IMR-90 (cell line): ENCODE data around the gene PPP1R27. TPM values are rescaled to one million over a fixed set of nuclear protein-coding genes. Genes with fewer than 3 reads are reported as not detected.

Experiments
- ATAC-seq: fragments of 200-7000 bp; cut with Tn5 transposase; 2 replicates; pipeline ENCODE4 v1.9.1; 2020; ENCODE audit warnings: low read depth, mild to moderate bottlenecking, moderate library complexity
- BruUV-seq: library from RNA; stranded (reverse); fragments of 400-500 nt; replicated peaks from 2 replicates; lab custom pipeline; 2021; lab: Mats Ljungman, UMichigan
- CTCF ChIA-PET: fragments of 300-600 bp; formaldehyde crosslinking; extraction: SDS; loops from one replicate; lab custom pipeline; 2021; ENCODE audit warnings: antibody characterized with exemption; lab: Yijun Ruan, JAX
- POLR2A ChIA-PET: fragments of 300-600 bp; sonication (Branson Sonifier 250); formaldehyde crosslinking; loops from one replicate; lab custom pipeline; 2022; ENCODE audit warnings: antibody characterized with exemption; ENCODE audit not compliant: unreplicated experiment; lab: Charles Lee
- DNase-seq: peaks from one replicate; pipeline ENCODE4 v3.0.0; 2013
- H2AFZ ChIP-seq: replicated peaks from 2 replicates; pipeline ENCODE3; 2013; ENCODE audit warnings: low read length, mild to moderate bottlenecking; ENCODE audit not compliant: poor library complexity
- H2AK5ac ChIP-seq: 2 replicates; pipeline ENCODE4 v1.6.1; 2013; ENCODE audit warnings: low read depth, low read length, inconsistent platforms
- H2AK9ac ChIP-seq: replicated peaks from 2 replicates; pipeline ENCODE3; 2013; ENCODE audit warnings: mild to moderate bottlenecking, low read depth, low read length, moderate library complexity; ENCODE audit not compliant: poor library complexity
- H2BK120ac ChIP-seq: 2 replicates; pipeline ENCODE4 v1.6.1; 2013; ENCODE audit warnings: low read depth, low read length, inconsistent platforms
- H2BK15ac ChIP-seq: 3 replicates; pipeline ENCODE4 v1.6.1; 2013; ENCODE audit warnings: low read depth, low read length, inconsistent platforms
- H2BK20ac ChIP-seq: 2 replicates; pipeline ENCODE4 v1.6.1; 2013; ENCODE audit warnings: low read depth, mild to moderate bottlenecking, inconsistent platforms, low read length, moderate library complexity
- H2BK5ac ChIP-seq: 2 replicates; pipeline ENCODE4 v1.6.1; 2013; ENCODE audit warnings: mild to moderate bottlenecking, low read depth, low read length, inconsistent platforms; ENCODE audit not compliant: poor library complexity, severe bottlenecking
- H3K14ac ChIP-seq: replicated peaks from 2 replicates; pipeline ENCODE4 v1.6.1; 2013; ENCODE audit warnings: low read depth, low read length, inconsistent platforms
- H3K18ac ChIP-seq: 2 replicates; pipeline ENCODE4 v1.6.1; 2013; ENCODE audit warnings: low read depth, low read length, control low read depth
- H3K23ac ChIP-seq: 2 replicates; pipeline ENCODE4 v1.6.1; 2013; ENCODE audit warnings: low read depth, low read length, inconsistent platforms
- H3K27ac ChIP-seq: 2 replicates; pipeline ENCODE4 v1.5.1; 2013; ENCODE audit warnings: mild to moderate bottlenecking, control low read depth, low read length; ENCODE audit not compliant: insufficient read depth
- H3K27me3 ChIP-seq: 2 replicates; pipeline ENCODE4 v1.6.1; 2013; ENCODE audit warnings: low read length; ENCODE audit not compliant: control insufficient read depth, insufficient read depth
- H3K36me3 ChIP-seq: 2 replicates; pipeline ENCODE4 v1.6.1; 2013; ENCODE audit warnings: low read length, mixed read lengths; ENCODE audit not compliant: control insufficient read depth, insufficient read depth
- H3K4ac ChIP-seq: 2 replicates; pipeline ENCODE4 v1.6.1; 2013; ENCODE audit warnings: low read depth, low read length, inconsistent platforms
- H3K4me1 ChIP-seq: 2 replicates; pipeline ENCODE4 v1.6.1; 2013; ENCODE audit warnings: low read length, mixed read lengths; ENCODE audit not compliant: control insufficient read depth, insufficient read depth
- H3K4me2 ChIP-seq: 2 replicates; pipeline ENCODE4 v1.6.1; 2013; ENCODE audit warnings: low read depth, mild to moderate bottlenecking, control low read depth, low read length, moderate library complexity
- H3K4me3 ChIP-seq: 2 replicates; pipeline ENCODE4 v1.5.1; 2013; ENCODE audit warnings: low read depth, mild to moderate bottlenecking, control low read depth, low read length, moderate library complexity; ENCODE audit not compliant: insufficient read depth
- H3K56ac ChIP-seq: 2 replicates; pipeline ENCODE4 v1.6.1; 2013; ENCODE audit warnings: low read length, inconsistent platforms; ENCODE audit not compliant: insufficient read depth; ENCODE audit errors: extremely low read depth
- H3K79me1 ChIP-seq, 2 experiments: 2 replicates each; pipeline ENCODE4 v1.6.1; 2013; ENCODE audit warnings: low read length in 2 of 2, inconsistent platforms in 1 of 2, low read depth in 1 of 2
- H3K9ac ChIP-seq: 2 replicates; pipeline ENCODE4 v1.6.1; 2013; ENCODE audit warnings: low read depth, low read length, control low read depth
- H3K9me1 ChIP-seq: 2 replicates; pipeline ENCODE4 v1.6.1; 2013; ENCODE audit warnings: low read length, inconsistent platforms; ENCODE audit not compliant: insufficient read depth
- H3K9me3 ChIP-seq: 2 replicates; pipeline ENCODE4 v1.6.1; 2013; ENCODE audit warnings: low read length; ENCODE audit not compliant: control insufficient read depth, insufficient read depth
- H4K20me1 ChIP-seq: 2 replicates; pipeline ENCODE4 v1.6.1; 2013; ENCODE audit warnings: low read length, inconsistent platforms; ENCODE audit not compliant: insufficient read depth
- H4K5ac ChIP-seq: 2 replicates; pipeline ENCODE4 v1.6.1; 2013; ENCODE audit warnings: mild to moderate bottlenecking, low read depth, low read length, control low read depth
- H4K8ac ChIP-seq, 2 experiments: 2 replicates each; pipeline ENCODE4 v1.6.1; 2013; ENCODE audit warnings: low read depth in 2 of 2, low read length in 2 of 2, control low read depth in 1 of 2, inconsistent platforms in 1 of 2
- H4K91ac ChIP-seq: 2 replicates; pipeline ENCODE4 v1.6.1; 2013; ENCODE audit warnings: low read depth, low read length, inconsistent platforms; ENCODE audit not compliant: insufficient read depth
- BHLHE40 ChIP-seq: fragments of 150-350 bp; IDR thresholded peaks from 2 replicates; pipeline ENCODE4 v1.6.1; 2016; ENCODE audit warnings: mild to moderate bottlenecking, low read depth, low read length
- CEBPB ChIP-seq: IDR thresholded peaks from 2 replicates; pipeline ENCODE4 v1.6.1; 2012; ENCODE audit warnings: low read depth, low read length, improper control_type of control experiment
- CHD1 ChIP-seq: IDR thresholded peaks from 2 replicates; pipeline ENCODE4 v1.6.1; 2012; ENCODE audit warnings: low read depth, low read length, improper control_type of control experiment
- CTCF ChIP-seq: conservative IDR thresholded peaks from 2 replicates; pipeline ENCODE4 v1.5.1; 2012; ENCODE audit warnings: mild to moderate bottlenecking, low read depth, low read length, improper control_type of control experiment
- ELK1 ChIP-seq: fragments of 150-350 bp; IDR thresholded peaks from 2 replicates; pipeline ENCODE4 v1.6.1; 2016; ENCODE audit warnings: low read depth, mild to moderate bottlenecking, low read length, moderate library complexity, borderline replicate concordance
- FOS ChIP-seq: fragments of 150-350 bp; IDR thresholded peaks from 2 replicates; pipeline ENCODE4 v1.6.1; 2016; ENCODE audit warnings: low read depth, low read length
- MAFK ChIP-seq: IDR thresholded peaks from 2 replicates; pipeline ENCODE4 v1.6.1; 2012; ENCODE audit warnings: low read depth, low read length, improper control_type of control experiment
- MAZ ChIP-seq: IDR thresholded peaks from 2 replicates; pipeline ENCODE4 v1.6.1; 2012; ENCODE audit warnings: low read depth, mild to moderate bottlenecking, low read length, improper control_type of control experiment, moderate library complexity, borderline replicate concordance
- MXI1 ChIP-seq: IDR thresholded peaks from 2 replicates; pipeline ENCODE4 v1.6.1; 2012; ENCODE audit warnings: low read depth, mild to moderate bottlenecking, low read length, moderate library complexity, borderline replicate concordance
- NFE2L2 ChIP-seq: fragments of 150-350 bp; IDR thresholded peaks from 2 replicates; pipeline ENCODE4 v1.6.1; 2016; ENCODE audit warnings: low read depth, mild to moderate bottlenecking, low read length
- POLR2A ChIP-seq: IDR thresholded peaks from 2 replicates; pipeline ENCODE4 v1.6.1; 2012; ENCODE audit warnings: mild to moderate bottlenecking, low read depth, low read length
- RAD21 ChIP-seq: IDR thresholded peaks from 2 replicates; pipeline ENCODE4 v1.6.1; 2012; ENCODE audit warnings: low read length, improper control_type of control experiment
- RCOR1 ChIP-seq: IDR thresholded peaks from 2 replicates; pipeline ENCODE4 v1.6.1; 2012; ENCODE audit warnings: mild to moderate bottlenecking, low read length, improper control_type of control experiment; ENCODE audit not compliant: insufficient replicate concordance
- RFX5 ChIP-seq: IDR thresholded peaks from 2 replicates; pipeline ENCODE4 v1.8.0; 2012; ENCODE audit warnings: low read depth, mild to moderate bottlenecking, low read length, moderate library complexity
- SMC3 ChIP-seq: fragments of 150-350 bp; IDR thresholded peaks from 2 replicates; pipeline ENCODE4 v1.6.1; 2016; ENCODE audit warnings: low read depth, mild to moderate bottlenecking, antibody characterized with exemption, low read length, moderate library complexity
- USF2 ChIP-seq: fragments of 150-350 bp; IDR thresholded peaks from 2 replicates; pipeline ENCODE4 v1.6.1; 2017; ENCODE audit warnings: mild to moderate bottlenecking, antibody characterized with exemption, low read length, low read depth
- WGBS, 2 experiments: methylation state at CpG; one replicate each; pipeline versions ENCODE4 v1.1.5 to v1.1.7; 2013; ENCODE audit warnings: missing lambda C conversion rate in 2 of 2; ENCODE audit not compliant: insufficient read length in 1 of 2; ENCODE audit errors: extremely low coverage in 2 of 2; 5-methylcytosine and 5-hydroxymethylcytosine counted together
- dilution Hi-C: fragments of 300-500 bp; cut with HindIII; formaldehyde crosslinking; loops from one replicate; pipeline ENCODE4 v1.14.3; 2018; ENCODE audit warnings: low sequenced_read_pairs; ENCODE audit not compliant: unreplicated experiment
- in situ Hi-C: fragments of 300-500 bp; cut with MboI; formaldehyde crosslinking; loops from 3 replicates; pipeline ENCODE4 v1.14.3; 2019; ENCODE audit warnings: low sequenced_read_pairs, inconsistent platforms, mixed read lengths
- intact Hi-C: fragments of 100-400 bp; cut with micrococcal nuclease; formaldehyde crosslinking; loops from 2 replicates; pipeline ENCODE4 v1.10.0; 2022
- polyA plus RNA-seq, 3 experiments: library from polyadenylated mRNA; depleted of rRNA; stranded (reverse); fragments of >200 nt; gene quantifications; 2 replicates each; pipeline ENCODE4 v1.2.3, GENCODE V29; 2012; ENCODE audit warnings: low replicate concordance in 1 of 3
- total RNA-seq: library from RNA; depleted of rRNA; stranded (reverse); fragments of >200 nt; gene quantifications from 2 replicates; pipeline ENCODE4 v1.2.3, GENCODE V29; 2012

PPP1R27 gene
- total and polyA plus RNA-seq, 2 of the 4 experiments (the other 2 are of a cell fraction) = 0.21 TPM; not detected in 1

- intact Hi-C loops (no loop called here), dilution Hi-C loops (no loop called here), in situ Hi-C loops (no loop called here)
- H2BK15ac ChIP-seq = no peak overlapping the region
- WGBS, 2 experiments = 91% methylated on average over 7 of the region's 8 CpGs; no CpG with 5 or more reads in 1 of the 2 experiments
- ATAC-seq = no peak
- no peak overlapping the region for H3K56ac ChIP-seq
- H2BK5ac ChIP-seq = no peak overlapping the region
- H4K8ac ChIP-seq = no peak overlapping the region
- no peak overlapping the region for H3K27ac ChIP-seq
- no peak for DNase-seq
- H3K23ac ChIP-seq = no peak overlapping the region
- H3K14ac ChIP-seq = no peak overlapping the region
- peaks cover 4 to 18% of the 10 kb centered on the region in 2 experiments; a peak in 3 of 4 replicates for H3K79me1 ChIP-seq
- peaks cover 11% of the 10 kb centered on the region for H3K9me1 ChIP-seq
- no peak for TF ChIP-seq MXI1
- no peak for TF ChIP-seq MAFK
- no peak for TF ChIP-seq RFX5
- TF ChIP-seq FOS = no peak
- TF ChIP-seq USF2 = no peak
- no peak for TF ChIP-seq RAD21
- TF ChIP-seq SMC3 = no peak
- no peak for TF ChIP-seq ELK1
- TF ChIP-seq NFE2L2 = no peak
- TF ChIP-seq BHLHE40 = no peak
- no peak for TF ChIP-seq CEBPB
- TF ChIP-seq CHD1 = no peak
- no peak for TF ChIP-seq MAZ
- no peak for TF ChIP-seq POLR2A
- TF ChIP-seq CTCF = no peak
- TF ChIP-seq RCOR1 = no peak
- H3K4me1 ChIP-seq = peaks cover 4% of the 10 kb centered on the region; the same call in 1 of the 2 replicates
- ChIA-PET CTCF (interaction anchor here (0.6 kb wide), 1 partner anchor 33 kb away, joined by 3 read pairs; no protein-coding TSS in a partner anchor), POLR2A (interaction anchor here (0.6 kb wide), 1 partner anchor 286 kb away, joined by 10 read pairs; no protein-coding TSS in a partner anchor)
- H3K4me3 ChIP-seq = no peak overlapping the region
- no peak overlapping the region for H2AK5ac ChIP-seq
- peaks cover 31% of the 10 kb centered on the region for H4K20me1 ChIP-seq
- H3K36me3 ChIP-seq = peaks cover 14% of the 10 kb centered on the region
- peak overlapping the region; percentile 39 for H2AK9ac ChIP-seq
- no peak overlapping the region for H3K18ac ChIP-seq
- no peaks in the 10 kb centered on the region for H3K9me3 ChIP-seq
- no TSS peak for BruUV-seq
- H3K9ac ChIP-seq = no peak overlapping the region
- no peak overlapping the region for H2AFZ ChIP-seq
- no peak overlapping the region for H4K91ac ChIP-seq
- no peak overlapping the region for H4K5ac ChIP-seq
- H2BK20ac ChIP-seq = no peak overlapping the region
- no peak overlapping the region for H3K4ac ChIP-seq
- no peak overlapping the region for H2BK120ac ChIP-seq
- no peak overlapping the region for H3K4me2 ChIP-seq
- 0 out of 2 replicates have a peak, but pooled peaks cover 2% of the 10 kb centered on the region for H3K27me3 ChIP-seq
Measured at GRCh38 chr17:81822312-81822637, 12.6 kb downstream of the PPP1R27 start.
